Hippocampal formation (tissue), 2 donors: ENCODE data around the gene LTK.
A peak's percentile ranks its signal among the peaks of the same experiment; 100 is the strongest.

ENCODE experiments used
- DNase-seq, 2 donors: peaks; one replicate each; lab custom pipeline; 2025; lab: John Stamatoyannopoulos, UW

Gene LTK

GRCh38 chr15:41530363-41530956 lies 16.8 kb upstream of the LTK start:
- no peak for DNase-seq

- DNase-seq: no peak
Observed at GRCh38 chr15:41523097-41523496, 9.5 kb upstream of the LTK start.

- DNase-seq: no peak
Observed at GRCh38 chr15:41521614-41522013, 8.0 kb upstream of the LTK start.

GRCh38 chr15:41520636-41521035 lies 7.0 kb upstream of the LTK start:
- no peak for DNase-seq

GRCh38 chr15:41517895-41518449 lies 4.3 kb upstream of the LTK start:
- DNase-seq: no peak

- DNase-seq: no peak
Observed at GRCh38 chr15:41512940-41513505, 604 bp downstream of the LTK start.

- no peak for DNase-seq
Observed at GRCh38 chr15:41512512-41512939, 1.1 kb downstream of the LTK start.

GRCh38 chr15:41511899-41512369 lies 1.7 kb downstream of the LTK start:
- DNase-seq: no peak

- DNase-seq: no peak
Observed at GRCh38 chr15:41511331-41511898, 2.2 kb downstream of the LTK start.

GRCh38 chr15:41510728-41511127 lies 2.9 kb downstream of the LTK start:
- DNase-seq: no peak

- DNase-seq: no peak
Observed at GRCh38 chr15:41507820-41508290, 5.8 kb downstream of the LTK start.

GRCh38 chr15:41506796-41507341 lies 6.8 kb downstream of the LTK start:
- no peak for DNase-seq

- DNase-seq: no peak
Observed at GRCh38 chr15:41505776-41506175, 7.9 kb downstream of the LTK start.

- no peak for DNase-seq
Observed at GRCh38 chr15:41504751-41505492, 8.7 kb downstream of the LTK start.

GRCh38 chr15:41503669-41504010 lies 10.0 kb downstream of the LTK start:
- DNase-seq: peak in 1 of 2 donors; percentile 11

- no peak for DNase-seq
Observed at GRCh38 chr15:41502795-41503668, 10.6 kb downstream of the LTK start.

GRCh38 chr15:41501931-41502794 lies 11.5 kb downstream of the LTK start:
- DNase-seq: no peak

- no peak for DNase-seq
Observed at GRCh38 chr15:41501191-41501917, 12.3 kb downstream of the LTK start.

GRCh38 chr15:41499109-41499851 lies 14.3 kb downstream of the LTK start:
- DNase-seq: peak in 1 of 2 donors; percentile 31
